GM12874 (cell line): ENCODE results near the gene F2RL2.

Experiments used
- CTCF ChIP-seq: IDR thresholded peaks from 2 replicates; pipeline ENCODE4 v1.5.1; 2011; ENCODE audit warnings: low read depth, mild to moderate bottlenecking, control low read depth, low read length, moderate library complexity; ENCODE audit not compliant: insufficient read depth

Gene F2RL2

DNA sequence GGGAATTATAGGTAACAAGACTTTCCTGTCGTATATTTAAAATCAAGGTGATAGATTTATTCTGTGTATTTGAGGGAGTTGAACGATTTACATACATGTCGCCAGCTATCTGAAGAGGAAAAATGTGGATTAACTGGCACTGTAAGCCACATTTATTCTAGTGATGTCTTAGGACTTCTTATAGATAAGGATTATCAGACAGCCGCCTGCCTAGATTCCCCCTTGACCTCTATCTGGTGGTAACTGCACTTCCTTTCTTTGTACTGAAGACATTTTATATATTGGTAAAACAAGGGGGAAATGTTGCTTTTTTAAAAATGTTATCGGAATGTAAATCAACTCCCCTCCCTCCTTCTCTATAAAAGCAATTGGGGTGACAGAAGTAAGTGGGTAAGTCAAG, 39.3 kb upstream of the F2RL2 start:
- no peak for TF ChIP-seq CTCF

- TF ChIP-seq CTCF = no peak
Measured at GRCh38 chr5:76660360-76660759, 37.2 kb upstream of the F2RL2 start.

GRCh38 chr5:76657683-76658311, 34.6 kb upstream of the F2RL2 start:
- TF ChIP-seq CTCF = no peak

GRCh38 chr5:76657091-76657490, 33.9 kb upstream of the F2RL2 start:
- no peak for TF ChIP-seq CTCF

DNA sequence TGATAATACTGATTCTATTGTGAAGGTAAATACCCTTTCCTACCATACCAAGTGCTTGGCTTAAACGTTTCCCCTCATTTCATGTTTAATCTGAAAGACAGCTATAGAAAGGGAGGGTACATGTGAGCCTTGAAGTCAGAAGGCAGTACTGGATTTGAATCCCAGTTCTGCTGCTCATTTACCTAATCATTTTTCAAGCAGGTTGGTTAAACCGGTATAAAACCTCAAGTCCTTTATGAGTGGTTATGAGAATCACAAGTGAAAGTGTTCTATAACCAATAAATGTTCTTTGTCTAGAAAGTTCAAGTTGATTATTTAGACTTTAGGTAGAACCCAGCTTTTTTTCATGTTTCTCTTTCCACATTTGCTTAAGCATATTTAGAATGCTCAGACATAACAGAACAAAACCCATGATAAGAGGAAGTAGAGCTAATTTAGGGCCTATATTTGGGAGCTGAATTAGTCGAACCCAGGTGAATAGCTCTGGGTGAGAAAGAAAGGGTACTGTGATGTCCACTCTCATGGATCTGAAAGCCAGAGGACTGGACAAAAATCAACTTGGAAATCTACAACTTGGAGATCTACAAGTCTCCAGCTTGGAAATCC, 29.7 kb upstream of the F2RL2 start:
- no peak for TF ChIP-seq CTCF

GRCh38 chr5:76649140-76649539, 25.9 kb upstream of the F2RL2 start:
- no peak for TF ChIP-seq CTCF

- TF ChIP-seq CTCF = no peak
Measured at GRCh38 chr5:76643371-76643770, 20.2 kb upstream of the F2RL2 start.
